Measurements from ENCODE around the gene CUTA.
"Not testable (repeated sequence)": the region's sequence is repeated elsewhere in the genome, so short reads cannot be mapped to it uniquely, and the experiment has no call there.

The CUTA gene

DNA sequence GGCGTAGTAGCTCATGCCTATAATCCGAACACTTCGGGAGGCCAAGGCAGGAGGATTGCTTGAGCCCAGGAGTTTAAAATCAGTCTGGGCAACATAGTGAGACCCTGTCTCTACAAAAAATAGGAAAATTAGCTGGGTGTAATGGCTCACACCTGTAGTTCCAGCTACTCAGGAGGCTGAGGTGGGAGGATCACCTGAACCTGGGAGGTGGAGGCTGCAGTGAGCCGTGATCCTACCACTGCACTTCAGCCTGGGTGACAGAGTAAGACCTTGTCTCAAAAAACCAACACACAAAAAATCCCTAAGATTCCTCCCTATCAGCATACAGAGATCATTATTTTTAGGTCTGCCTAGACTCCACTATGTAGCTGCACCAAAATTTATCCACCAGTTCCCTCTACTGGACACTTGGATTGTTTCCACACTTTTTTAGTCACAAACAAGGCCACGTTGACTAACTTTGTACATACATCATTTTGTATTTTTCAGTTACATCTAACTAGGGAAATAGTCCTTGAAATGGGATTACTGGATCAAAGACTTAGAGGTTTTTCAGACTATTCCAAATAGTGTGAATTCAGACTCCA lies 10.7 kb downstream of the CUTA start:
- in situ Hi-C loops (cut with MboI; ENCODE audit: low sequenced_read_pairs) = no loop called here

DNA sequence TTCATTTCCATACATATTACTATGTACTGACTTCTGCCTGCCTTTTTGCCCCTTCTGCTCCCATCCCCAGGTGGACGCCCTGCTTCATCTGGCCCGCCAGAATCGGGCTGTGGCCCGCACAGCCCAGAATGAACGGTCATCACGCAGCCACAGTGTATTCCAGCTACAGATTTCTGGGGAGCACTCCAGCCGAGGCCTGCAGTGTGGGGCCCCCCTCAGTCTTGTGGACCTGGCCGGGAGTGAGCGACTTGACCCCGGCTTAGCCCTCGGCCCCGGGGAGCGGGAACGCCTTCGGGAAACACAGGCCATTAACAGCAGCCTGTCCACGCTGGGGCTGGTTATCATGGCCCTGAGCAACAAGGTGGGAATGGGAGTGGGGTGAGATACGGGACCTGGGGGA lies 11.8 kb downstream of the CUTA start:
- in situ Hi-C loops (cut with MboI; ENCODE audit: low sequenced_read_pairs) = no loop called here

DNA sequence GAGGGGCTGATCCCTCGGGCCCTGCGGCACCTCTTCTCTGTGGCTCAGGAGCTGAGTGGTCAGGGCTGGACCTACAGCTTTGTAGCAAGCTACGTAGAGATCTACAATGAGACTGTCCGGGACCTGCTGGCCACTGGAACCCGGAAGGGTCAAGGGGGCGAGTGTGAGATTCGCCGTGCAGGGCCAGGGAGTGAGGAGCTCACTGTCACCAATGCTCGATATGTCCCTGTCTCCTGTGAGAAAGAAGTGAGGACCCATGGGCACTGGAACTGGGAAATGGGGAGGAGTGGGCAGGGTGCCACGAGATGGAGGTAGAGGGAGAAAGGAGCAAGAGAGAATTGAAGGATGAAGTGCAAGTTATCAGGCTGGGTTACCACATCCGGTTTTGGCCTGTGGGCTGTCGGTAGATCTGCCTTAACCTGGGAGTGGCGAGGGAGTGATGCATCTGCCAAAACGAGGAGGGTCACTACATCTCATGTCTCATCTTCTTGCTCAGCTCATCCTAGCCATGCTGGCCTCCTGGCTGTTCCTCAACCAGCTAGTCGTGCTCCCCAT lies 12.4 kb downstream of the CUTA start:
- in situ Hi-C loops (cut with MboI; ENCODE audit: low sequenced_read_pairs) = no loop called here

DNA sequence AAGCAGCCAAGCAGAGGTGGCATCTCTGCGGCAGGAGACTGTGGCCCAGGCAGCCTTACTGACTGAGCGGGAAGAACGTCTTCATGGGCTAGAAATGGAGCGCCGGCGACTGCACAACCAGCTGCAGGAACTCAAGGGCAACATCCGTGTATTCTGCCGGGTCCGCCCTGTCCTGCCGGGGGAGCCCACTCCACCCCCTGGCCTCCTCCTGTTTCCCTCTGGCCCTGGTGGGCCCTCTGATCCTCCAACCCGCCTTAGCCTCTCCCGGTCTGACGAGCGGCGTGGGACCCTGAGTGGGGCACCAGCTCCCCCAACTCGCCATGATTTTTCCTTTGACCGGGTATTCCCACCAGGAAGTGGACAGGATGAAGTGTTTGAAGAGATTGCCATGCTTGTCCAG lies 13.0 kb downstream of the CUTA start:
- in situ Hi-C loops (cut with MboI; ENCODE audit: low sequenced_read_pairs) = no loop called here

DNA sequence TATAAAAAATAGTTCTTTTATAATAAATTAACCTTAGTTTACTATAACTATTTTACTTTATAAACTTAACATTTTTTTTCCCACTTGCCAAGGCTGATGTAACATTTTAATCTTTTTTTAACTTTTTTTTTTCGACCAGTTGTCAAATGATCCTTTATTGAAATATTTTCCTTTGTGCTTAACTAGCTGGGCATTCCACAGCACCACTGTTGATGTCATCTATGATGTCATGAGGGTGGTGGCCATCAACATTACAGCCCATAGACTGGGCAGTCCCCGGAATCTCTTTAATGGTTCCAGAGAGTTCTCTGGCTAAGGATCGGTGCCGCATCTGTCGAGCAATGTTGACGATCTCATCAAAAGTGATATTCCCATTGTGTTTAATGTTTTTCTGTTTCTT lies 18.0 kb downstream of the CUTA start:
- in situ Hi-C loops (cut with MboI; ENCODE audit: low sequenced_read_pairs) = not testable (repeated sequence)

DNA sequence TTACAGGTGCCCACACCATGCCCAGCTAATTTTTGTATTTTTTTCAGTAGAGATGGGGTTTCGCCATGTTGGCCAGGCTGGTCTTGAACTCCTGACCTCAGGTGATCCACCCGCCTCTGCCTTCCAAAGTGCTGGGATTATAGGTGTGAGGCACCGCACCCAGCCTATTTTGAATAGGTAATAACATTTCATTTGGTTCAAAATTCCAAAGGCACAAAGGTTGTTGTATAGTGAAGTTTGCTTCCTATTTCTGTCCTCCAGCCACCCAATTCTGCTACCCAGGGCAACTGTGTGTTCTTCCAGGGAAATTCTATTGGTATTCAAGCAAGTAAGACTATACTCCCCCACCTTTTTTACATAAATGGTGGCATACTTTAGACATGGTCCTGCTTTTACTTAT lies 19.3 kb downstream of the CUTA start:
- in situ Hi-C loops (cut with MboI; ENCODE audit: low sequenced_read_pairs) = not testable (repeated sequence)

DNA sequence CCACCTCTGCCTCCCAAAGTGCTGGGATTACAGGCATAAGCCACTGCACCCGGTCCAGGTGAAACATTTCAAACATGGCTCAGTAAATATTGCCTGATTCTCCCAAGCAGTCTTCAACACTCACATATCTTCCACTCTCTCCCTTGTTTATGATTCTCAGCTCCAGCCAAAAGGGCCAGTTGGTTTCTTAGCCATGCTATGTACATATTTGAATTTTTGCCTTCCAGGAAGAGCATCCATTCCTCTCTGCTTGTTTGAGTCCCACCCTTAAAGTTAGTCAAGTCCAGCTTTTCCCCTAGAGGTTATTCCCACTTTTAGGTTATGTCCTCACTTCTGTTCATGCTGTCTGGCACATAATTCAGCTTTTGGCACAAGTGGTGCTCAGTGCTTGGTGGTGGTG lies 20.4 kb downstream of the CUTA start:
- in situ Hi-C loops (cut with MboI; ENCODE audit: low sequenced_read_pairs) = no loop called here

DNA sequence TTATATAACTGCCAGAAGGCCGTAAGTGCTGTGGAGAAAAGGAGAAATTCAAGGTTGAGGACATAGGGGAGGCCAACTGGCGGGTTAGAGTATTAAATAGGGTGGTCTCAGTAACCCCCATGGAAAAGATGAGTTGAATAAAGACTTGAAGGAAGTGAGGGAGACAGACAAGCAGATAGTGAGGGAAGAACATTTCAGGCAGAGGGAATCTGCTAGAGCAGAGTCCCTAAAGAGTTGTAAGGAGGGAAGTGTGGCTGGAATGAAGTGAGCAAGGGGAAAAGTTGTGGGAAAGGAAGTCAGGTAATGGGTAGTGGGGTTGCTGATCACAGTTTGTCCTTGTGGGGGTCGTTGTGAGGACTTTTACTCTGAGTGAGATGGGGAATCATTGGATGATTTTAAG lies 24.9 kb downstream of the CUTA start:
- in situ Hi-C loops (cut with MboI; ENCODE audit: low sequenced_read_pairs) = no loop called here

DNA sequence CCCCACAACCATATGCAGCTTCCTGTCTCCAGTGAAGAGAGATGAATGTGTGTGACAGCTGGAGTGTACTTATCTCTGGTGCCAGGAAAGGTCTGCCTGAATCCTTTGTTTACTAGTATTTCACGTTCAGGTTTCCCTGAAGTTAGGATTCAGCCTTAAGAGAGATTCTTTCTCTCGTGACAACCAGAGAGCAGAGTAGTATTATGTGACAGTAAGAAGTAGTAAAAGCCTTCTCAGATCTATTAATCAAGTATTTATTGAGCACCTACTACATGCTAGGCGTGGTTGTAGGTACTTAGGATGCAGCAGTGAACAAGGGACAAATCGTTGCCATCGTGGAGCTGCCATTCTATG lies 25.3 kb downstream of the CUTA start:
- in situ Hi-C loops (cut with MboI; ENCODE audit: low sequenced_read_pairs) = no loop called here

DNA sequence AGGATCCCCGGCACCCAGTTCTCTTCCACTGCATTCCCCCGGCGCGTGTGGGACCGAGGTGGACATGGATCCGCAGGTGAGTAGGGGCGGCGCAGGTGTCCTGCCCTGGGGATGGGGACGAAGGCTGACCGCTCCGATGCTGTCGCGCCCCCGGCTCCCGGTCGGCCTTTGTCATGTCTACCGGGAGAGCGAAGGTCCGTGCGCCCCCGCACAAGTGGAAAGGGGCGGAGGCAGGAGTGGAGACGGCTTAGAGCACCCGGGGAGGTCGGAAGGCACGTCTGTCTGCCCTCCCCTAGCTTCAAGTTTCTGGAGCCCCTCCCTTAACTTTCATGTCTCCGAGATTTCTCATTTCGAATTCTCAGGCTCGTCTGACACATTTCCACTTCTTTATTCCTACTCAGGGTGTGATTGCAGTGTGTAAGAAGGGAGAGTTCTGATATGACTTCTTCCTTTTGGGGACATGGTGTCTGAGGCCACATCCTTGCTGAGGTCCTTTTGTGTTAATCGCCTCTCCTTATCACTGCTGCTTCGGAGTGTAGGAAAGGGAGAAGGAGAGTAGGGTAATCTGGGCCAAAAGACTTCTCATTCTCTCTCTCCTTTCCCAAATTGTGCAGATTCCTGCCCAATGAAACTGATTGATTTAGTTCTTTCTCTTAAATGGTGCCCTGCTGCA lies 25.8 kb downstream of the CUTA start:
- in situ Hi-C loops (cut with MboI; ENCODE audit: low sequenced_read_pairs) = no loop called here

DNA sequence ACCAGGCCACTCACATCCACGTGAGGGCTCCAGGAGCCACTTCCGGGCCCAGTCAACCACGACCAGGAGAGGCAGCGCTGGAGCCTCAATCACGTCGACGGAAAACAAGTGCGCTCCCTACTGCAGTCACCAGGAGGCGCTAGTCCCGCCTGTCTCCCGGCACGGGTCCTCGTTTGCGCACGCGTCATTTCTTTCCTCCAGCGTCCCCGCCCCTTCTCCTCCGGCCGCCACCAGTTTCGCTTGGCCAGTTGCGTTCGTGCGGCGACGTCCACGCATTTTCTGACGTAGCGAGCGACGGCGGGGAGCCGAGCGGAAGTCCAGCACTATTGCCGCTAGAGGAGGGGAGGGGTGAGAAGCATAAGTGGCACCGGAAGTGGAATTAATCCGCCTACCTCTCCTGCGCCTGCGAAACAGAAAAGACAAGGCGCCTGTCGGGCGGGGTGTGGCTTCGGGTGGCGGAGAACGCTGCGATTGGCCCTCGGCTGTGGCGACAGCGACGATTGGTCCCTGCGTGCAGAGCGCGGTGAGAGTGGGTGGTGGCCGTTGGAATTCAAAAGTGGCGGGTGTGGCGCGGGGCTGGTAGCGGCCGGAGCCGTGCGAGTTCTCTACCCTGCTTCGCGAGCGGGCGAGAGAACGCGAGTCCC lies 26.5 kb downstream of the CUTA start, which contains the start of gene KIFC1:
Gene KIFC1, plus strand, starts transcription at position 546 of the 644 bp plus-strand sequence. CDS start 163 bp downstream, outside the sequence.
- in situ Hi-C loops (cut with MboI; ENCODE audit: low sequenced_read_pairs) = no loop called here

DNA sequence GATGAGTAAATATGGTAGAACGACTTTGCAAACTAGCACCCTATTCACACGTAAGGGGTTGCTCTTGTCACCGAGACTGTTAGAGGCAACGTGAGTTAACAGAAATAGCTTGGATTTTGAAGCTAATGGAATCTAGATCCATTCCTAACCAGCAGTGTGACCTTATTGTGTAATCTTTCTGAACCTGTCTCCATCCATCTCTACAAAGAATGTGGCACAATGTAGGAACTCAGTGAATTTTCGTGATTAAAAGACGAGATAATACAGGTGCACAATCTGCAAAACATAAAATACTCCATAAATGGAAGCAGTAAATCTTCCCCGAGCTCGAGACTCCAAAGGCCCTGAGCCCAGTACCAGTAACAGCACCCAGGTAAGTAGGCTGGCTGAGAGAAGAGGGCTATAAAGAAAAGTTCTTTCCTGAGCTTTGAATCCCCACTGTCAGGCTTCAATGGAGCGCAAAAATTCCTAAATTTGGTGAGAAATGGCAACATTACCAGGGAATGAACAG lies 27.1 kb downstream of the CUTA start:
- in situ Hi-C loops (cut with MboI; ENCODE audit: low sequenced_read_pairs) = no loop called here

DNA sequence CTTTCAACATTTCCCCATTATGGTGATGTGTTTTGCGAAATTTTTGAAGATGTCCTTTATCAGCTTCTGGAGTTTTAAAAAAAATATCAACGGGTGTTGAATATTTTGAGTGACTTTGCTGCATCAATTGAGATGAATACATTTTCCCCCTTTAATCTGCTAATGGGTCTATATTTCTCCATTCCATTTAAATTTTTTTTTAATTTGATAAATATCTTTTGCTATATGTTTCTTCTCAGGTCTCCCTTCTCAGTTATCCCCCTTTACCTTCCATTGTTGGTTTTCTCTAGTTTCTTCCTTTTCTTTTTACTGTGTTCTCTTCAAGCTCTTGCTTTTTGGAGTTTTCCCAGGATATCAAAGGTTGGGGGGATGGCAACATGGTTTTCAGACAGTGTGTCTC lies 27.7 kb downstream of the CUTA start:
- in situ Hi-C loops (cut with MboI; ENCODE audit: low sequenced_read_pairs) = no loop called here

DNA sequence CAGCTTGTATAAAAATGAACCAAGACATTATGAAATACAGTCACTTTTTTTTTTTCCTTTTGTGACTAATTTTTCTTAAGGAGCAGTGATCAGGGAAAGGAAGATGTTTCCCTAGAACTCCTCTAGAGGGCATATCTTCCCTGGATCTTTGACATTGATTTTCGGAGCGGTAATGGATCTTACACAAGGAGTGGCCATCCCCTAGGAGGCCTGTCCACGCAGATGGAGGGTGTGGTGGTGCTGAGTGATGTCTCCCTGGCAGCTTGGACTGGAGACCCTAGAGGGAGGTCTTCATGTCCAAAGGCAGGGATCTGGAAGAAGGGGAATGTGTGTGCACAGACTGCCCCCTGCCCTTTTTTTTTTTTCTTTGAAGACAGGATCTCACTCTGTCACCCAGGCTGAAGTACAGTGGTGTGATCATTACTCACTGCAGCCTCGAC lies 33.3 kb downstream of the CUTA start:
- in situ Hi-C loops (cut with MboI; ENCODE audit: low sequenced_read_pairs) = no loop called here

DNA sequence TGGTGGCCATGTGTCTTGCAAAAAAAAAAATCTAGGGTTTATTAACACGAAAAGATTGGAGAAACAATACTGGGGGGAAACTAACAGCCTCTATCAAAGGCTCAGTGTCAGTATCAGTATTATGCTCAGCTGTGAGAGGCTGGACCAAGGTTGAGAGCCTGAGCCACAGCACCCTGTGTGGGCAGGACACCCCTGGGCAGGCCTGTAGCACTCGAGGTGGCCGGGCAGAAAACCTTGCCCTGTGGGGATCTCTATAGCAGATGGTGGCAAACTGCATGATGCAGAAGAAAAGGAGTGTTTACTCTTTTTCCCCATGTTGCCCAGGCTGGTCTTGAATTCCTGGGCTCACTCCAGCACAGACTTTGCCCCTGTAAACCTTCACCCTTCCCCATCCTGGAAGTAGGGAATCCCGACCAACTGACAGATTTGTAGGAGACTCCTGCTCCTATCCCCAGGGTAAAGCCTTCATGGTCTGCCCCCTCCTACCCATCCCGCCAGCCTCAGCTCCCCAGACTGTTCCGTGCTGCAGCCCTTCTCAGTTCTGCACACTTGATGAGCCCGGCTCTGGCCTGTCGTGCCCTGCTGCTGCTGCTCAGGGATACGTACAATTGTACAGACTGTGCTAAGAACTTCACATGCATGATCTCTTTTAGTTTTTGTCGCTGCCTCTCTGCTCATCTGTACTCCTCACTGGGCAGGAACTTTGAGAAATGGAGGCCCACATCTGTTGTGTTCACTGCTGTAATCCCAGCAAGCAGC lies 34.3 kb downstream of the CUTA start:
- in situ Hi-C loops (cut with MboI; ENCODE audit: low sequenced_read_pairs) = no loop called here

DNA sequence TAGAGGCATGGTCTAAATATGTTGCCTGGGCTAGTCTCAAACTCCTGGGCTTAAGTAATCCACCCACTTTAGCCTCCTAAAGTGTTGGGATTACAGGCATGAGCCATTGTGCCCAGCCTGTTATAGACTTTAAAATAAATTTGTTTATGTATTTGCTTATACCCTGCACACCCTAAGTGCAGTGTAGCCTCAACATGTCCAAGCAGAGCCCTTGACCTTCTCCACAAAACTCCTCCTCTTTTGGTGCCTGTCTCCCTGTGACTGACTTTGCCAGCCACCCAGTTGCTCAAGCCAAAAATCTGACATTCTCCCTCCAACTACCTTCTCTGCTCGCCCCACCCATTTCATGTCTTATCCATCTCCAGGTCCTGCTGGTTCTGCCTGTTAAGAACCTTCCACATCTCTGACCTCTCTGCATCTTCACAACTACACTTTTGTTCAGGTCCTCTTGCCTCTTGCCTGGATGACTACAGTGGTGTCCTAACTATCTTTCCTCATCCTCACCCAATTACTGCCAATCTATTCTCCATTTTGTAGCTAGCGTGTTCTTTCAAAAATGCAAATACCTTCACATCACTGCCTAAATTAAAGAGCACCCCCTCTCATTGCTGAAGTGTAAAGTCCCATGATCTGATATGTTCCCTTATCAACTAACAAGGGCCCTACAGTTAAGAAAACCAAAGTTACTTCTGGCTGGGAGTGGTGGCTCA lies 37.5 kb downstream of the CUTA start:
- in situ Hi-C loops (cut with MboI; ENCODE audit: low sequenced_read_pairs) = no loop called here

DNA sequence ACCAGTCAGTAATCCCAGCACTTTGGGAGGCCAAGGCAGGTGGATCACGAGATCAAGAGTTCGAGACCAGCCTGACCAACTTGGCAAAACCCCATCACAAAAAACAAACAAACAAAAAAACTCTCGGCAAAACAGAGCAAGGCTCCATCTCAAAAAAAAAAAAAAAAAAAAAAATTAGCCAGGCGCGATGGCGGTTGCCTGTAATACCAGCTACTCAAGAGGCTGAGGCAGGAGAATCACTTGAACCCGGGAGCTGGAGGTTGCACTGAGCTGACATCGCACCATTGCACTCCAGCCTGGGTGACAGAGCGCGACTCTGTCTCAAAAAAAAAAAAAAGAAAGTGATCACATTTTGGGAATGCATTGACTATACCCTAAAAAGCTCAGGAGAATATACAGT lies 38.7 kb downstream of the CUTA start:
- in situ Hi-C loops (cut with MboI; ENCODE audit: low sequenced_read_pairs) = not testable (repeated sequence)

DNA sequence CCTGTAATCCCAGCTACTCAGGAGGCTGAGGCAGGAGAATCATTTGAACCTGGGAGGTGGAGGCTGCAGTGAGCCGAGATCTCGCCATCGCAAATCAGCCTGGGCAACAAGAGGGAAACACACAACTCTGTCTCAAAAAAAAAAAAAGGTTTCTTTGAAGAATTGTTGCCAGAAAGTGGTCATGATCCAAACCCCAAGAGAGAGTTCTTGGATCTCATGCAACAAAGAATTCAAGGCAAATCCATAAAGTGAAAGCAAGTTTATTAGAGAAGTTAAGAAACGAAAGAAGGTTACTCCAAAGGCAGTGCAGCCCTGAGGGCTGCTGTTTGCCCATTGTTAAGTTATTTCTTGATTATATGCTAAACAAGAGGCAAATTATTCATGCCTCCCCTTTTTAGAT lies 40.7 kb downstream of the CUTA start:
- in situ Hi-C loops (cut with MboI; ENCODE audit: low sequenced_read_pairs) = no loop called here

DNA sequence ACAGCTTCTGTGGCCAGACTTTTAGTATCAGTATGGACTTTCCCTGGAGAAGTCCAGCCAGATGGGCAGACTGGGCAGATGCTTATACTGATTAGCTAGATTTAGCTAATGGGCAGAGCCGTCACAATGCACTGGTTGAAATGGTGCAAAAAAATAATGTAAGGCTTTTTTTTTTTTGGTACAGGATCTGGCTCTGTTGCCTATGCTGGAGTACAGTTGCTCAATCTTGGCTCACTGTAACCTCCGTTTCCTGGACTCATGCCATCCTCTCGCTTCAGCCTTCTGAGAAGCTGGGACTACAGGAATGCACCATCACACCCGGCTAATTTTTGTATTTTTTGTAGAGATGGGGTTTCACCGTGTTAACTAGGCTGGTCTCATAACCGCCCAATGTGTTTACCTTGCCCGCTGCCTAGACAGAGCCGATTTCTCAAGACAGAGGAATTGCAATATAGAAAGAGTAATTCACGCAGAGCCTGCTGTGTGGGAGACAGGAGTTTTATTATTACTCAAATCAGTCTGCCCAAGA lies 42.7 kb downstream of the CUTA start:
- in situ Hi-C loops (cut with MboI; ENCODE audit: low sequenced_read_pairs) = no loop called here
